Breast epithelium (tissue), 3 donors: Measurements from ENCODE around the gene SNRK.

Experiments used
- CTCF ChIP-seq, 3 donors: fragments of 450-650 bp; IDR thresholded peaks; one replicate each; pipeline ENCODE4 v1.5.1; 2016 to 2017; ENCODE audit warnings: antibody characterized with exemption in 3 of 3, mild to moderate bottlenecking in 3 of 3, moderate library complexity in 3 of 3
- POLR2A ChIP-seq: fragments of 450-650 bp; IDR thresholded peaks from one replicate; pipeline ENCODE4 v1.6.1; 2016; ENCODE audit warnings: antibody characterized with exemption, mild to moderate bottlenecking, moderate library complexity

GRCh38 chr3:43307226-43307625, 20.9 kb downstream of the SNRK start:
- TF ChIP-seq CTCF (IDR thresholded peaks at IDR 0.05): no peak
- TF ChIP-seq POLR2A: no peak
